Hippocampal formation (tissue), 2 donors: ENCODE data around the gene CDH13.

Experiments used
- DNase-seq, 2 donors: peaks; one replicate each; lab custom pipeline; 2025; lab: John Stamatoyannopoulos, UW

Gene CDH13

GRCh38 chr16:82628711-82629110 lies 1.9 kb downstream of the CDH13 start:
- DNase-seq: no peak

DNA sequence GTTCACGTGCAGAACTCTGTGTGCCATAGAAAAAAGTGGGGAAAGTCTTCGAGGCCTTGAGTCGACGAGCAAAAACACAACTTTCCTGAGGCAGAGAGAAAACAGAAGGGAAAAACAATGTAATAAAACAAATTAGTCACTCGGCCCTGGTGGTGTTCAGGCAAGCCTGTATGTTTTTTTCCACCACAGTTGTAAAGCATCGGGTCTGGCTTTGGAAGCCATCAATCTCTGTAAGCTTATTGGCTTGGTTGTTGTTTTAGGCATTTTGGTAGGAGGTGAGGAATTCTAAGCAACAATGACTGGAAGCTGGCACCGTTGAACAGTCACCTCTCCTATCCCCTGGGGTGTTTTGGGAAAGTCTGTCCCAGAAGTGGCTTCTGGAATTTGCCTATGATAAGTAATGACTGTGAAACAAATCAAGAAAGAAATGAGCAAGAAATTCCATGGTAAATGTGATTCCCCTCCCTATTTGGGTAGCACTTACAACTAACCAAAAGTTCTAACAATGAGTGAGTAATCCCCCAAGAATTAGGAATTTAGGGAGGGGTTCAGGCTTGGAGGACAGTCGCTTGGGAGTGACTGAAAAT lies 2.8 kb downstream of the CDH13 start:
- DNase-seq: no peak

DNA sequence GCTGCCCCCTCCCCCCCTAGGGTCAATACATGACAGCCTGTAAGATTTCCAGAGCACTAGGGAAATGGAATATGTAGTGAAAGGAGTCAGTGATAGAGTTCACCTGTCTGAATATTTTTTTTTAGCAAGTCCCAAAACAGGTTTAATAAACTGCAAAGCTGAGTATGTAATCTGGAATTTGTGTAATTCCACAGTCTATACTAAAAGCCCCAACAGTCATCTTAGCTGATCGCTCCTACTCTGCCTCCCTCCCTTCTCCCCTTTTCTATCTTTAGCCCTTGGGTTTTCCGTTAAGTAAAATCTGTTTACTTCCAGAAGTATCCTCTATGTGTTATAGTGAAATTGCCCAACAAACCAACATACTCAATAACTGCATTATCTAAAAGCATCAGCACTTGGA lies 3.5 kb downstream of the CDH13 start:
- no peak for DNase-seq

DNA sequence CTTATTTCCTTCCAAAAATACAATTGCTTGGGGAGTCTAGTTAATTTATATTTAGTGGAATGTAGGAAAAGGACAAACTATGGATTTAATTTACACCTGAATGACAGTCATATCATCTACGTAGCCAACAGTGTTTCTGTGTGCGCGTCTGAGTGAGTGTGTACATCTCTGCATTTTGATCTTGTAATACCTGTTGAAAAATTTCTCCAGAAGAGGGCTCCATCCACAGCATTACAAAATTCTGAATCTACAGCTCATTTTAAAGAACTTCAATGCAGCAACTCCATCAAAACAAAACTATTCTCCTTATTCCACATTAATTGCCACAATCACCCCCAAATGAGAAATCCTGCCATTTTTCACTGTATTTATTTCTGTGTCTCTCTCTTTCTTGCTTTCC lies 3.9 kb downstream of the CDH13 start:
- DNase-seq: peak in 1 of 2 donors; percentile 33

DNA sequence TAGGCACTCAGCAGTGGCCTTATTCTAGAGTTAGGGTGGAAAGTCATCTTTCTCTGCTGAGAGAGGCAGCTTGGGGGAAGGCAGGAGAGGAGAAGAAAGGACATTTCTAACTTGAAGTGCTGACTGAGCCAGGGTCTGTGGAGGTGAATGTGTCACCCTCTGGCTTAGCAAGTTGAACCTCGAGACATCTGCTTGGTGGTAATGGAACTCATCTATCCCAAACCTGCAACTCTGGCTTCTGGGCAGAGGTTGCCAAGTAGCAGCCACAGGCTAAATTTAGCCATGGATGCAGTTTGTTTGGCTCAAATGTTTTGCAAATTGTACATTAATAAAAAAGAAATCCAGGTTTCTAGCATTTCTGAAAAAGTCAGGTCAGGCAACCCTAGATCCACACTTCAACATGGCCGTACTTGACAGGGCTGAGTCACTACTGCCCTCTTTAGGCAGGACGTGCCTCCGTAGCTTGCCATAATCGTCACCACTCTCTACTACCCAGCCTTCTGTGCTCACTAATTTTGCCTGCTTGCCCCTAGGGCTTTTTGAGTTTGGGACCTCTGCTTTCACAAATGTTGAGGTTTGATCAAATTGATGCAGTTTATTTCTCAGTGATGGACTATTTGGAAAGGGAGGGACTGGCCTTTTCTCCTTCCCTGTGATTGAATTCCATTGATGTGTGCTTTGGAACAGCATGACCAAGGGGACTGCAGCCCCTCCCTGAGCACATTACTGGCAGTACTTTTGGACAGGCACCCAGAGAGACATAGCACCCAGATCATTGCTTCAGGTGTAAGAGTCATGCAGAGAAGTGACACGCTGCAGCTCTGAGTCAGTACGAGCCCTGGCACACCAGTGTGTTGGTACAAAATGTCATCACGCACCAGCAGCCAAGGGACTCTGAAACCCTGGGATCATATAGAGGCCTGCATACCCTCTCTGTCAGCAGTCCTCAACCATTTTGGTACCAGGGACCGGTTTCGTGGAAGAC lies 5.2 kb downstream of the CDH13 start:
- DNase-seq: no peak

DNA sequence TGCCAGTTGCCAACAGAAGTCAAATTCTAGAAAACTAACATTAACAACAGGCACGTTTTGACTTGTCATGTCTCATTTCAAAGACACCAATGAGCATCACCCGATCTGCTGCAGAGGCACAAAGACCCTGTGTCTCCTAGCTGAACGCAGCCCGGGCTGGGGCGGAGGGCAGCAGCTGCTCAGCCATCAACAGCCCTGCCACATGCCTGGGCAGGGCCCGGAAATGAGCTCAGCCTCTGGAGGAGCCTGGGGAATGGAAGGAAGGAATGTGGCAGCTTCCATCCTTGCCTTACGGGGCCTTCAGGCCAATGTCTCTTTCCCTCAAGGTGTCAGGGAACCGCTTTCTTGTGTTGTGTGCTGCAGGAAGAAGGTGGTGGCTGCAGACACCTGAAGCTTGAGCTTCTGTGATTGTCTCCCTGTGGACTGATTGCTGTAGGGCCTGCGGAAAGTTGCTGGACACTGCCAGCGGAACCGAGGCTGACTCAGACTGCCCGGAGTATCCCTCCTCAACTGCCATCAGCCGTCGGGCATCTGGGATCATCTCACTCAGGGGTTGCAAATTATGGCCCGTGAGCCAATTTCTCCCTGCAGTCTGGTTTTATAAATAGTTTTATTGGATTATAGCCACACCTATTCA lies 7.3 kb downstream of the CDH13 start:
- peak; percentile 56 to 71 for DNase-seq

DNA sequence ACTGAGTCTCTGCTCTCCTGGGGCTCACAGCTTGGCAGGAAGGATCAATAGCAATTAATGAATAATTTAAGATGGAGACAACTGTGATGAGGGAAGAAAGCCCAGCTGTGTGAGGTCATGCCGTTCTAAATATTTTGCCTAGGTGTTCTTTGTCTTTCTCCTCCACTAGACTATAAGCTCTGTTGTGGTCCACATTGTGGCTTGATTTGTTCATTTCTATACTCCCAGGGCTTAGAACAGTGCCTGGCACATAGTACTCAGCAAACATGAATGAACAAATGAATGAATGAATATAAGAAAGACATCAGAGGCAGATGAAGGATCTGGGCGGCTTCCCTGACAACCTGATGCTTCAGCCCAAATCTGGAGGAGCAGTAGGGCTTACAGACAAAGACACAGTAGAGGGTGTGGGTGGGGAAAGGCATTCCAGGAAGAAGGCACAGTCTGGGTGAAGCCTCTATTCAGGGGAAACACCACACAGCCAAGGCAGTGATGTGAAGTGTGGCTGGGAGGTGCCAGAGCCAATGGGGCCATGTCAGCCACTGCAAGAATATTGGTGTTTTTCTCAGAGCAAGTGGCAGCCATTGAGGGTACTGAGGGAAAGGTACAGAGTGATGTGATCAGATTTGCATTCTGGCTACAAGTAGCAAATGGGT lies 8.3 kb downstream of the CDH13 start:
- no peak for DNase-seq

GRCh38 chr16:82636485-82636884 lies 9.7 kb downstream of the CDH13 start:
- no peak for DNase-seq

DNA sequence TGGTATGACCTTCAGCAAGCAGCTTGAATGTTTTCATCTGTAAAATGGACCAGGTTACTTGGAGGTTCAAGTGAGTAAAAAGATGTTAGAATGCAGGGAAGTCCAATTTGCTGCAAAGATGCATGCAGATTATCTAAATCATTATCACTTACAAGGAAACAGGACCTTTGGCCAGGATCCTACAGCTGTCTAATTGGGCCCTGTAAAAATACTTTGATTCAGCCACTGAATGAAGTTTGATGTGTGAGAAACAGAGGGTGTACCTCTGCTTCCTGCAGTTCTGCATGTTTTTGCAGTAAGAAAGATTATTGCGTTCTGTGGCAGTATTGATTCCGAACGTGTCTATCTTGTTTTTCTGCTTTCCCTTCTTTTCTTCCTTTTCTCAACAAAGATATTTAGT lies 10.2 kb downstream of the CDH13 start:
- DNase-seq: no peak

DNA sequence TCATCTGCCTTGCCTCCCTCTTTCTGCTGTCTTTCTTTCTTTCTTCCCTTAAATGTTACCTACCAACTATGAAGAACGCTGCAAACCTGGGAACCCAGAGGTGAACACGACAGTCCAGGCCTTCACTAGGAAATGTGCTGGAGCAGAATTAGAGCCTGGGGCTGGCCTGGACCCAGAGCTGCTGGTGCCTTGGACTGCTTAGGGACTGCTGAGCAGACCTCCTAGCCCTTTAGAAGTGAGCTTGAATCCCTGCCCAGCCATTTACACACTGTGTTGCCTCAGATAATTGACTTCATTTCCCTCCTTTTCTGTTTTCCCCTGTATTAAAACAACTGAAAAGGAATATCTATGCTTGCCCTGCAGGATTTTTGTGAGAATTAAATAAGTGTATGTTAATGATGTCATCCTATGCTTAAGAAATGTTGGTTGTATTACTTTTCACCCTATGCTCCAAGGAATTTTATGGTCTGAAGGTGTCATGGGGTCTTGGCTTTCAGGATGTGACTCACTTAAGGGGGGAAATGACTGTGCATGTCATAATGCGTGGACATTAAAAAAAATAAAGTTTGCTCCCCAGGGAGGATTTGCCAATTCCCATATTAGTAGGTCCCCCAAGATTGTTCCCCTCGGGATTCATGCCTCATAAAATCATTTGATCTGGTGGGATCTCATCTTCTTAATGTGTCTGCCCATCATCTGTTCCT lies 11.5 kb downstream of the CDH13 start:
- no peak for DNase-seq

DNA sequence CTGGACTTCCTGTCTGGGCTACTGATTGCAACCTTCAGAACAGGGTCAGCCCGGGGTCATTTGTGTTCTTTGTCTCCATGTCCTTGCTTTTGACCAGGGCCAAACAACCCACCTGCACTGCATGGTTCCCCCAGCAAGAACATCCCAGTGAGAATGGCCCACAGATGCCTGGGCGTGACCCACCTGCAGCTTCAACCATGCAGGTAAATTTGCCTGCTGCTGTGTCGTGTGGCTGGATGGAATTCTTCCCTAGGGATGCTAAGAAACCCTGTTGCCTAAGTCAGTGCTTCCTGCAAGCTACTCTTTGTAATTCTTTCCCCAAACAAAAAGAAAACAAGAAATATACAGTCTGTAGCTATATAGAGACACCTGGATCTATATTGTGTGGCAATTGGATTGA lies 12.5 kb downstream of the CDH13 start:
- no peak for DNase-seq

DNA sequence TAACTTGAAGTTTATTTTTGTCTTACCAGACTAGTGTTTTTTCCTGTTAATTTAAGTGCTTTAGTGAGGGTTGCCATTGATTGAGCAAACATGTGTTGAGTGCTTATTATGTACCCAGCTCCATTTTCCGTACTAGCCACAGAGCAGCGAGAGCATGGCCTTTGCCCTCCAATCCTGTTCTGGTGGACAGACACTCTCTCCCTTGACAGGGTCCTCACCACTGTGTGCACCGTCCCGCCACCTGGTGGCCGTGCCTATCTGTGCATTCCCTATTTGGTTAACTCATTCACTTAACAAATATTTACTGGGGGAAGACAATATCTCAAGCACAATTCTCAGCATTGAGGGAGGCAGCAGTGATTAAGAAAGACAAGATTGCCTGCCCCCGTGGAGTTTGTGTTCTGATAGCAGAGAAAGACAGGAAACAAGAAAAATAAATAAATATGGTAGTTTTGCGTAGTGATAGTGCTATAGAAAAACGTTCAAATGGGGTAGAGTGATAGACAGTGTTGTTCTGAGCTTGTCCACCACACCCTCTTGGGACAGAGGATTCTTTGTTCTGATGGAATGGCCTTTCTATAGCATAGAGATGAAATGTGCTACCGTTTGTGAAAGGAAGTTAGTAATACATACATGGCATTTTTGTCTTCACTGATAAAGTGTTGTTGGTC lies 13.0 kb downstream of the CDH13 start:
- DNase-seq: peak; percentile 19 to 33

- DNase-seq: no peak
Measured at GRCh38 chr16:82641336-82641984, 14.7 kb downstream of the CDH13 start.

DNA sequence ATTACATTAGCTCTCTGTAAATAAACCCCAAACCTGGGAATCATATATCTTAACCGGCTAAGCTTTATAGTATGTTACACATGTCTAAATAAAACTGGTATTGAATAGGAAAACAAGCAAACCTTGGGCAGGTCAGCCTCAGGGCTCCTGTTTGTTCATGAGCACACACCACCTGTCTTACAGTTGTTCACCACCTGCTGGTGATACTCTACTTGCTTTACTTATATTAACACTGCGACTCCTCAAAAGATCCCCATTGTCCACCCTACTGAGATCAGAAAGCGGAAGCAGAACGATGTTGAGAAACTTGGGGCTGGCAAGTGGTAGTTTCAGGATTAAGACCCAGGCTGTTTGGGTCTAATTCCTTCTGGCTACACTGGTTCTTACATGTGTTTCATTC lies 16.4 kb downstream of the CDH13 start:
- DNase-seq: no peak

DNA sequence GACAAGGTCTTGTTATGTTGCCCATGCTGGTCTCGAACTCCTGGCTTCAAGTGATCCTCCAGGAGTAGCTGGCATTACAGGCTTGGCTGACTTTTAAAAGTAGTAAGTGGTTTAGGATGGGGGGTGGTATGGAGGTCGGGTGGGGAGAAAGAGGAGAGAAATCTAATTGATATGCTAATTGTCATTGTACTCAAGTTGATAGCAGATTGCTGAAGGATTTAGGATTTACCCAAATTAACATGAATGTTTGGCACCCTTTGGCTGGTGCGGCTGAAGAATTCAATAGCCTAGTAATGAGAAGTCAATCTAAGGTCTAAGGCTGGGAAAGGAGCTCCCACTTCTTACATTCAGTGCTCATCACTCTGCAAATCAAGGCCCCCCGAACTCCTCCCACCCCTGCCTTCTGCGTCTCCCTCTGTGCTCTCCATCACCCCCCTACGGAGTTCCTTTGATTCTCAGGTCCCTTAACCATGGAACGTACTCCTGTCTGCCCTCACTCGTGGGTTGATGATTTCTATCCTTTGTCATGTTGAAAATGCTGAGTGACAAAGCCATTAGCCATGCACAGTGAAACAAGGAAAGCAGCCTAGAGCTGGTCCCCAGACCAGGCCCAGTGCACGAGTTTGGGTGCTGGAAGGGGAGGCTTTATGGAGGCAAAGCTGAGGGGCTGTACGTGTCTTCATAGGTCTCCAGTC lies 17.3 kb downstream of the CDH13 start:
- DNase-seq: no peak

- no peak for DNase-seq
Measured at GRCh38 chr16:82646504-82646903, 19.7 kb downstream of the CDH13 start.

DNA sequence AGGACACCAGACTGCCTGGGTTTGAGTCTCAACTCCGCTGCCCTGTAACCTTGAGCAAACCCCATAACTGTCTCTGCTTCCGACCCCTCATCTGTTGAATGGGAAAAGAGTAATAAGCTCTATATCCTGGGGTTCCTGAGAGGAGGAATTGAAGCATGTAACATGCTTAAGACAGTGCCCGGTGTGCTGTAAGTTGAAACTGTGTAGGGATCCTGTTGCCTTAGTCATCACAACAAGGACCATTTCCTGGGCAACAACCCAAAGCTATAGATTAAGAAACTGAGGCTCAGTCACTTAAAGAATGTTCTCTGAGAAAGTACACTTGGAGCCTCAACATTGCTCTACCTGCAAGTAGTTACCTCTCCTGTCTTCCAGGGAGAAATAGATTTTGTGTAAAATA lies 23.0 kb downstream of the CDH13 start:
- DNase-seq: no peak

GRCh38 chr16:82650804-82651203 lies 24.0 kb downstream of the CDH13 start:
- DNase-seq: no peak

GRCh38 chr16:82651921-82652601 lies 25.3 kb downstream of the CDH13 start:
- DNase-seq: no peak
